Esophagus muscularis mucosa (tissue), 4 donors: ENCODE data around the gene SLC45A3. TPM values are rescaled to one million over a fixed set of nuclear protein-coding genes. Genes with fewer than 3 reads are reported as not detected.

ENCODE experiments used
- DNase-seq: peaks from one replicate; pipeline ENCODE4 v3.0.0-alpha.2; 2017; ENCODE audit errors: extremely low spot score
- H3K27ac ChIP-seq, 4 donors: fragments of 200-600 bp; sonication (generic); replicated peaks in 1 of 4; 1 replicate in 3 of 4; 2 replicates in 1 of 4; pipeline ENCODE4 v1.5.1; 2016 to 2019; ENCODE audit warnings: mild to moderate bottlenecking in 1 of 4
- H3K27me3 ChIP-seq, 4 donors: fragments of 200-600 bp; sonication (generic); one replicate each; pipeline versions ENCODE4 v1.5.1 to v1.6.0; 2016 to 2019
- H3K36me3 ChIP-seq, 4 donors: fragments of 200-600 bp; sonication (generic); one replicate each; pipeline ENCODE4 v1.5.1; 2016 to 2019
- H3K4me1 ChIP-seq, 4 donors: fragments of 200-600 bp; sonication (generic); one replicate each; pipeline ENCODE4 v1.5.1; 2016 to 2019
- H3K4me3 ChIP-seq, 4 donors: fragments of 200-600 bp; sonication (generic); 1 replicate in 2 of 4; 2 replicates in 2 of 4; pipeline ENCODE4 v1.5.1; 2016 to 2019; ENCODE audit warnings: mild to moderate bottlenecking in 4 of 4, moderate library complexity in 1 of 4
- H3K9me3 ChIP-seq, 4 donors: fragments of 200-600 bp; sonication (generic); 1 replicate in 3 of 4; 2 replicates in 1 of 4; pipeline ENCODE4 v1.5.1; 2016 to 2019
- CTCF ChIP-seq, 3 experiments: fragments of 200-600 bp in 2 of 3; fragments of 450-650 bp in 1 of 3; sonication (generic) in 2 of 3; IDR thresholded peaks; one replicate each; pipeline ENCODE4 v1.5.1; 2017 to 2019; ENCODE audit warnings: antibody characterized with exemption in 3 of 3, mild to moderate bottlenecking in 2 of 3, moderate library complexity in 1 of 3
- EP300 ChIP-seq: sonication (generic); formaldehyde crosslinking; IDR thresholded peaks from one replicate; pipeline ENCODE4 v1.6.1; 2017; ENCODE audit warnings: antibody characterized with exemption
- POLR2A ChIP-seq: fragments of 450-650 bp; IDR thresholded peaks from one replicate; pipeline ENCODE4 v1.6.1; 2017; ENCODE audit warnings: antibody characterized with exemption, moderate library complexity, mild to moderate bottlenecking, low read depth
- POLR2AphosphoS5 ChIP-seq, 2 donors: sonication (generic); formaldehyde crosslinking; IDR thresholded peaks; one replicate each; pipeline ENCODE4 v1.6.1; 2017; ENCODE audit warnings: antibody characterized with exemption in 2 of 2
- WGBS: methylation state at CpG from one replicate; pipeline ENCODE4 v1.1.5; 2018; 5-methylcytosine and 5-hydroxymethylcytosine counted together
- intact Hi-C: fragments of 100-400 bp; cut with DNase I; formaldehyde crosslinking; loops from one replicate; pipeline ENCODE4 v1.15.1; 2023
- total RNA-seq, 4 donors: library from RNA; depleted of rRNA; stranded (reverse); fragments of >200 nt; gene quantifications; one replicate each; pipeline versions ENCODE4 v1.1.0 to v1.2.1, GENCODE V29; 2016

The SLC45A3 gene
- total RNA-seq, 4 donors from 2014 or later = 0.86 to 1.7 (median 1.1) TPM

DNA sequence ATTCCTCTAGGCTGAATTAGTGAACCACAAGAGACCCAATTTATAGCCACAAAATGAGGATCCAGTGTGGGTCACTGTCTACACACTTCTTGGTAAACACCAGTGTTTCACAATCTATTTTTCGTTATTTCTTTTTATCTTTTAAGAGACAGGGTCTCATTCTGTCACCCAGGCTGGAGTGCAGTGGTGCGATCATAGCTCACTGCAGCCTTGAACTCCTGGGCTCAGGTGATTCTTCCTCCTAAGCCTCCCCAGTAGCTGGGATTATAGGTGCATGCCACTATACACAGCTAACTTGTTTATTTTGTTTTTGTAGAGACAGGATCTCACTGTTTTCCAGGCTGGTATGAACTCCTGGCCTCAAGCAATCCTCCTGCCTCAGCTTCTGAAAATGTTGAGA, 29.3 kb upstream of the SLC45A3 start:
- Histone ChIP-seq H3K4me3 (no peak overlapping the region), H3K27ac (no peak overlapping the region), H3K27me3 (no peaks in the 10 kb centered on the region), H3K36me3 (peaks cover 0 to 19% (median under 1%) of the 10 kb centered on the region in 4 donors), H3K9me3 (no peaks in the 10 kb centered on the region), H3K4me1 (peaks cover 16 to 34% (median 28%) of the 10 kb centered on the region in 4 donors)
- DNase-seq = no peak
- TF ChIP-seq POLR2AphosphoS5 (IDR thresholded peaks at IDR 0.05) = no peak
- intact Hi-C loops = no loop called here
- WGBS = 87% methylated on average over 2 of the region's 2 CpGs

DNA sequence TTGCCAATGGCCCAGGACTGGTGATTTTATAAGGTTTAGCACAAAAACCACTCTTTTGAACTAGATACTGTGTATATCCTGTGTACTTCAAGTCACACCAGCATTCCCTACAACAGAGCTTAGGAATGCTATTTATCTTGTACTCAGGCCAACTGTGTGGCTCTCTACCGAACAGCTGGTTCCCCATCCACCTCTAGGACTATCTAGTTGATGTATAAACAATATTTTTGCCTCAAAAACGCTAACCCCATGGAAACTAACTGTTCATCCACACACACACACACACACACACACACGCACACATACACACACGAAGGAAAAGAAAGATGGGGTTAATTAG, 28.7 kb upstream of the SLC45A3 start:
- H3K27ac ChIP-seq = no peak overlapping the region
- no peak for DNase-seq
- TF ChIP-seq POLR2AphosphoS5 (IDR thresholded peaks at IDR 0.05) = no peak
- no peak for TF ChIP-seq EP300
- no peak for TF ChIP-seq POLR2A
- no peak for TF ChIP-seq CTCF (IDR thresholded peaks at IDR 0.05)
- WGBS = 33% methylated on average over 4 of the region's 4 CpGs
- peaks cover 16 to 32% (median 29%) of the 10 kb centered on the region in 4 donors for H3K4me1 ChIP-seq
- no peaks in the 10 kb centered on the region for H3K27me3 ChIP-seq
- no peak overlapping the region for H3K4me3 ChIP-seq
- no peaks in the 10 kb centered on the region for H3K9me3 ChIP-seq
- intact Hi-C loops = no loop called here
- peaks cover 0 to 19% (median 0%) of the 10 kb centered on the region in 4 donors for H3K36me3 ChIP-seq

GRCh38 chr1:205706601-205707502, 26.5 kb upstream of the SLC45A3 start:
- WGBS = 78% methylated on average over 6 of the region's 6 CpGs
- DNase-seq = no peak
- Histone ChIP-seq H3K9me3 (no peaks in the 10 kb centered on the region), H3K4me3 (no peak overlapping the region), H3K36me3 (peaks cover 0 to 29% (median 3%) of the 10 kb centered on the region in 4 donors), H3K27me3 (no peaks in the 10 kb centered on the region), H3K4me1 (peaks cover 16 to 21% (median 18%) of the 10 kb centered on the region in 4 donors), H3K27ac (peak overlapping the region in 1 of 4 donors; percentile 22)
- TF ChIP-seq POLR2A (no peak), CTCF (IDR thresholded peaks at IDR 0.05) (no peak), POLR2AphosphoS5 (IDR thresholded peaks at IDR 0.05) (no peak), EP300 (no peak)
- intact Hi-C loops = no loop called here

- Histone ChIP-seq H3K4me3 (no peak overlapping the region), H3K27me3 (no peaks in the 10 kb centered on the region), H3K9me3 (no peaks in the 10 kb centered on the region), H3K36me3 (peaks cover 0 to 22% (median 3%) of the 10 kb centered on the region in 4 donors), H3K4me1 (peaks cover 16 to 24% (median 19%) of the 10 kb centered on the region in 4 donors), H3K27ac (no peak overlapping the region)
- intact Hi-C loops = loop anchor here (5.0 kb wide), 1 partner anchor 118 kb away; no protein-coding TSS in a partner anchor
- WGBS = 45% methylated on average over 2 of the region's 2 CpGs
- no peak for DNase-seq
- TF ChIP-seq POLR2AphosphoS5 (IDR thresholded peaks at IDR 0.05) = no peak
- TF ChIP-seq EP300 = no peak
- no peak for TF ChIP-seq POLR2A
- no peak for TF ChIP-seq CTCF (IDR thresholded peaks at IDR 0.05)
Measured at GRCh38 chr1:205704903-205705302, 24.6 kb upstream of the SLC45A3 start.

- WGBS = 89% methylated on average over 1 of the region's 1 CpG
- Histone ChIP-seq H3K4me3 (no peak overlapping the region), H3K27ac (no peak overlapping the region), H3K27me3 (no peaks in the 10 kb centered on the region), H3K4me1 (peaks cover 8 to 14% (median 8%) of the 10 kb centered on the region in 4 donors), H3K36me3 (peaks cover 0 to 16% (median 3%) of the 10 kb centered on the region in 4 donors), H3K9me3 (no peaks in the 10 kb centered on the region)
- intact Hi-C loops = loop anchor here (5.0 kb wide), 1 partner anchor 116 kb away; no protein-coding TSS in a partner anchor
- no peak for TF ChIP-seq CTCF (IDR thresholded peaks at IDR 0.05)
- no peak for TF ChIP-seq POLR2A
- no peak for TF ChIP-seq EP300
- no peak for TF ChIP-seq POLR2AphosphoS5 (IDR thresholded peaks at IDR 0.05)
- no peak for DNase-seq
Measured at GRCh38 chr1:205703072-205703471, 22.8 kb upstream of the SLC45A3 start.
